H9 (cell line): ENCODE results near the gene TAF3. TPM values are rescaled to one million over a fixed set of nuclear protein-coding genes. Genes with fewer than 3 reads are reported as not detected.

Experiments
- DNase-seq: peaks from one replicate; pipeline ENCODE4 v3.0.0-alpha.2; 2017
- H2AFZ ChIP-seq: one replicate; pipeline ENCODE4 v1.6.1; 2013; ENCODE audit warnings: mild to moderate bottlenecking, low read length, control low read depth, moderate library complexity
- H2AK5ac ChIP-seq: 2 replicates; pipeline ENCODE4 v1.6.1; 2013; ENCODE audit warnings: low read length, control low read depth, mixed read lengths; ENCODE audit not compliant: insufficient read length
- H2BK120ac ChIP-seq: one replicate; pipeline ENCODE4 v1.6.1; 2013; ENCODE audit warnings: low read depth, mild to moderate bottlenecking, low read length, control low read depth, inconsistent platforms; ENCODE audit not compliant: poor library complexity, severe bottlenecking
- H2BK12ac ChIP-seq: 2 replicates; pipeline ENCODE4 v1.6.1; 2013; ENCODE audit warnings: low read length, control low read depth, mixed read lengths, low read depth; ENCODE audit not compliant: insufficient read length
- H2BK15ac ChIP-seq: 2 replicates; pipeline ENCODE4 v1.6.1; 2013; ENCODE audit warnings: low read depth, low read length, control low read depth
- H2BK20ac ChIP-seq: one replicate; pipeline ENCODE4 v1.6.1; 2013; ENCODE audit warnings: low read depth, mild to moderate bottlenecking, low read length, control low read depth, inconsistent platforms; ENCODE audit not compliant: poor library complexity, severe bottlenecking
- H2BK5ac ChIP-seq: 2 replicates; pipeline ENCODE4 v1.6.1; 2013; ENCODE audit warnings: low read length, control low read depth, mixed read lengths; ENCODE audit not compliant: insufficient read length
- H3K14ac ChIP-seq: 2 replicates; pipeline ENCODE4 v1.6.1; 2013; ENCODE audit warnings: low read length, control low read depth; ENCODE audit not compliant: insufficient read depth
- H3K18ac ChIP-seq: 2 replicates; pipeline ENCODE4 v1.6.1; 2013; ENCODE audit warnings: low read depth, mild to moderate bottlenecking, mixed read lengths, low read length, control low read depth; ENCODE audit not compliant: insufficient read length
- H3K23ac ChIP-seq: 2 replicates; pipeline ENCODE4 v1.6.1; 2013; ENCODE audit warnings: low read length, control low read depth, mixed read lengths, low read depth; ENCODE audit not compliant: insufficient read length
- H3K23me2 ChIP-seq: 2 replicates; pipeline ENCODE4 v1.6.1; 2013; ENCODE audit warnings: low read depth, mild to moderate bottlenecking, mixed read lengths, low read length, control low read depth; ENCODE audit not compliant: insufficient read length, poor library complexity, severe bottlenecking
- H3K27ac ChIP-seq: 2 replicates; pipeline ENCODE4 v1.5.1; 2013; ENCODE audit warnings: low read length, control low read depth, mixed read lengths, low read depth; ENCODE audit not compliant: insufficient read length
- H3K27me3 ChIP-seq: 2 replicates; pipeline ENCODE4 v1.6.1; 2013; ENCODE audit warnings: low read length, control low read depth, inconsistent platforms; ENCODE audit not compliant: insufficient read depth
- H3K4ac ChIP-seq: 2 replicates; pipeline ENCODE4 v1.6.1; 2013; ENCODE audit warnings: low read depth, mild to moderate bottlenecking, control low read depth, inconsistent platforms, low read length, moderate library complexity
- H3K4me1 ChIP-seq: 2 replicates; pipeline ENCODE4 v1.6.1; 2013; ENCODE audit warnings: low read length, control low read depth, inconsistent platforms; ENCODE audit not compliant: insufficient read depth
- H3K4me2 ChIP-seq: 2 replicates; pipeline ENCODE4 v1.6.1; 2013; ENCODE audit warnings: low read length, control low read depth, mixed read lengths; ENCODE audit not compliant: insufficient read length, insufficient read depth
- H3K56ac ChIP-seq: 2 replicates; pipeline ENCODE4 v1.6.1; 2013; ENCODE audit warnings: low read depth, mild to moderate bottlenecking, mixed read lengths, low read length, control low read depth; ENCODE audit not compliant: insufficient read length
- H3K79me1 ChIP-seq: 2 replicates; pipeline ENCODE4 v1.6.1; 2013; ENCODE audit warnings: low read depth, mild to moderate bottlenecking, moderate library complexity, low read length, control low read depth, inconsistent platforms; ENCODE audit not compliant: insufficient read depth, poor library complexity, severe bottlenecking
- H3K79me2 ChIP-seq: 2 replicates; pipeline ENCODE4 v1.6.1; 2013; ENCODE audit warnings: low read length, control low read depth, inconsistent platforms; ENCODE audit not compliant: insufficient read depth
- H3K9ac ChIP-seq: 2 replicates; pipeline ENCODE4 v1.6.1; 2013; ENCODE audit warnings: low read length, control low read depth, mixed read lengths; ENCODE audit not compliant: insufficient read length; ENCODE audit errors: extremely low read depth
- H3K9me3 ChIP-seq: one replicate; pipeline ENCODE4 v1.6.1; 2013; ENCODE audit warnings: low read depth, low read length, inconsistent platforms; ENCODE audit not compliant: control insufficient read depth
- H3T11ph ChIP-seq: one replicate; pipeline ENCODE4 v1.6.1; 2013; ENCODE audit warnings: mild to moderate bottlenecking, low read length, control low read depth, inconsistent platforms
- H4K20me1 ChIP-seq: one replicate; pipeline ENCODE4 v1.6.1; 2013; ENCODE audit not compliant: control insufficient read depth, insufficient read length, insufficient read depth
- H4K5ac ChIP-seq: 2 replicates; pipeline ENCODE4 v1.6.1; 2013; ENCODE audit warnings: low read depth, mild to moderate bottlenecking, mixed read lengths, low read length, control low read depth; ENCODE audit not compliant: insufficient read length
- H4K8ac ChIP-seq: replicated peaks from 2 replicates; pipeline ENCODE4 v1.6.1; 2013; ENCODE audit warnings: low read length, control low read depth, mixed read lengths, low read depth; ENCODE audit not compliant: insufficient read length
- H4K91ac ChIP-seq: 2 replicates; pipeline ENCODE4 v1.6.1; 2013; ENCODE audit warnings: low read depth, mild to moderate bottlenecking, moderate library complexity, mixed read lengths, low read length, control low read depth; ENCODE audit not compliant: insufficient read length
- H3K27ac Mint-ChIP-seq, 3 experiments: 2 replicates in 2 of 3; 3 replicates in 1 of 3; pipeline ENCODE4 v1.8.0; 2020 to 2021; ENCODE audit warnings: mixed read lengths in 3 of 3, mild to moderate bottlenecking in 1 of 3, moderate library complexity in 1 of 3
- H3K27me3 Mint-ChIP-seq: 2 replicates; pipeline ENCODE4 v1.8.0; 2021; ENCODE audit warnings: low read depth, mild to moderate bottlenecking, moderate library complexity, mixed read lengths
- H3K36me3 Mint-ChIP-seq, 3 experiments: 2 replicates in 2 of 3; 3 replicates in 1 of 3; pipeline ENCODE4 v1.8.0; 2020 to 2021; ENCODE audit warnings: low read depth in 3 of 3, mixed read lengths in 3 of 3; ENCODE audit not compliant: insufficient read depth in 1 of 3
- H3K4me1 Mint-ChIP-seq, 2 experiments: 2 replicates each; pipeline ENCODE4 v1.8.0; 2020; ENCODE audit warnings: mixed read lengths in 2 of 2
- H3K4me3 Mint-ChIP-seq, 2 experiments: 2 replicates in 1 of 2; 3 replicates in 1 of 2; pipeline ENCODE4 v1.8.0; 2020 to 2021; ENCODE audit warnings: mild to moderate bottlenecking in 2 of 2, mixed read lengths in 2 of 2, moderate library complexity in 1 of 2
- H3K9me3 Mint-ChIP-seq, 2 experiments: 2 replicates in 1 of 2; 3 replicates in 1 of 2; pipeline ENCODE4 v1.8.0; 2020; ENCODE audit warnings: mild to moderate bottlenecking in 2 of 2, mixed read lengths in 2 of 2, moderate library complexity in 1 of 2
- CTCF ChIP-seq: fragments of 200-600 bp; sonication (generic); conservative IDR thresholded peaks from 3 replicates; pipeline ENCODE4 v1.8.0; 2021; ENCODE audit warnings: antibody characterized with exemption, mild to moderate bottlenecking
- WGBS: extraction: QIAGEN DNeasy Blood & Tissue Kit; methylation state at CpG from one replicate; pipeline ENCODE4 v1.1.7; 2013; ENCODE audit warnings: missing lambda C conversion rate, low lambda C conversion rate, mixed read lengths; ENCODE audit not compliant: insufficient read length; ENCODE audit errors: extremely low coverage; 5-methylcytosine and 5-hydroxymethylcytosine counted together
- total RNA-seq: library from RNA; stranded (reverse); gene quantifications from 2 replicates; pipeline ENCODE4 v1.2.1, GENCODE V29; 2021

Gene TAF3
- total RNA-seq, 1 experiment from 2014 or later = 10.2 TPM

GRCh38 chr10:7787857-7788638 is 30.3 kb upstream of the TAF3 start, which contains the start of the genes ATP5F1C and KIN:
Gene ATP5F1C (plus strand): TSS chr10:7788177. CDS start chr10:7788208, 31 bp downstream.
Gene KIN (minus strand): TSS chr10:7787993. CDS start chr10:7787933, 60 bp downstream.
- no peaks in the 10 kb centered on the region for H4K20me1 ChIP-seq
- peaks cover 4 to 19% (median 18%) of the 10 kb centered on the region in 3 experiments; a peak in 5 of 7 replicates for H3K36me3 Mint-ChIP-seq
- no peak within 1 kb of the TSS for H2AK5ac ChIP-seq
- H3T11ph ChIP-seq = no peak within 1 kb of the TSS
- peaks cover 5% of the 10 kb centered on the region for H3K23me2 ChIP-seq
- no peak within 1 kb of the TSS for H2BK120ac ChIP-seq
- H3K9me3 Mint-ChIP-seq = no peaks in the 10 kb centered on the region
- H3K4me2 ChIP-seq = peak within 1 kb of the TSS; percentile 95
- peaks cover 13 to 15% of the 10 kb centered on the region in 2 experiments for H3K4me1 Mint-ChIP-seq
- peak within 1 kb of the TSS; percentile 41 for H2AFZ ChIP-seq
- H3K79me2 ChIP-seq = peaks cover 51% of the 10 kb centered on the region
- H3K14ac ChIP-seq = peak within 1 kb of the TSS; percentile 80
- H3K9ac ChIP-seq = peak within 1 kb of the TSS; percentile 96
- H3K4me3 Mint-ChIP-seq = no peak within 1 kb of the TSS
- no peak within 1 kb of the TSS for H3K56ac ChIP-seq
- H3K4me1 ChIP-seq = no peaks in the 10 kb centered on the region
- no peak within 1 kb of the TSS for H4K91ac ChIP-seq
- no peaks in the 10 kb centered on the region for H3K27me3 ChIP-seq
- no CpG with 5 or more reads among the region's 59 CpGs for WGBS
- H2BK15ac ChIP-seq = 0 out of 2 replicates have a peak within 1 kb of the TSS, but pooled peaks have one; percentile 12
- H3K27me3 Mint-ChIP-seq = no peaks in the 10 kb centered on the region
- no peak within 1 kb of the TSS for H2BK5ac ChIP-seq
- H3K9me3 ChIP-seq = no peaks in the 10 kb centered on the region
- H3K27ac Mint-ChIP-seq = peak within 1 kb of the TSS in 2 of 3 experiments; percentile 62 to 96; a peak in 5 of 7 replicates
- no peak within 1 kb of the TSS for H2BK12ac ChIP-seq
- H2BK20ac ChIP-seq = no peak within 1 kb of the TSS
- DNase-seq = peak; percentile 98
- TF ChIP-seq CTCF = no peak
- no peak within 1 kb of the TSS for H3K4ac ChIP-seq
- H3K27ac ChIP-seq = no peak within 1 kb of the TSS
- H3K23ac ChIP-seq = no peak within 1 kb of the TSS
- H4K5ac ChIP-seq = no peak within 1 kb of the TSS
- peaks cover 3% of the 10 kb centered on the region for H3K79me1 ChIP-seq
- H4K8ac ChIP-seq = peak within 1 kb of the TSS; percentile 32
- peak within 1 kb of the TSS; percentile 75 for H3K18ac ChIP-seq
